Measurements from ENCODE around the gene BCAS3. TPM values are rescaled to one million over a fixed set of nuclear protein-coding genes. Genes with fewer than 3 reads are reported as not detected.

Gene BCAS3
- total RNA-seq, 1 experiment from 2014 or later: 26.3 TPM

DNA sequence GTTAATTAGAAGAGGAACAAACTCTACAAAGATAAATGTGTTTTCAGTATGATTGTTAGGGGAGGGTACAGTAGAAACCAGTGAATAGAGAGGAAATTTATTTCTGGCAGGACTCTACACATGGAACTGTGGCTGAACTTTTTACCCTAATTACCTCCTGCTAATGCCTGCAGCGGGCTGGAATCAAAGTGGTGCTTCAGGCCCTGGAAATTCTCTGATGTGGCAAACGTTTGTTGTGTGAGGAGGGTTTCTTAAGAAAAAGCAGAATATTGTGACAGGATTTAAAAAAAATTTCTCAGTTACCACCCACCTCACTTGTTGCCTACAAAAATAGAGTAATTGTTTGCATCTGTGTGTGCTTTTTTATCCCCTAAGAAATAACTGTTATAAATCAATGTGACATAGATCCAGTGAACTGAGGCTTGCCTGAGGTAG, 154.5 kb downstream of the BCAS3 start:
- no peak overlapping the region for H3K27ac ChIP-seq (ENCODE audit: low read depth, low read length)
- no peak overlapping the region for H3K4me2 ChIP-seq (ENCODE audit: low read length)
- H3K27me3 ChIP-seq (ENCODE audit: insufficient read depth, low read length): no peaks in the 10 kb centered on the region
- ChIA-PET POLR2A (no interaction called here), RAD21 (ENCODE audit: low non-redundant PET in 1 of 2, low total read pairs in 2 of 2, uncharacterized antibody in 2 of 2, unreplicated experiment in 2 of 2) (no interaction called here), CTCF (no interaction called here)
- H3K9me2 ChIP-seq (ENCODE audit: insufficient read depth): no peaks in the 10 kb centered on the region
- no peaks in the 10 kb centered on the region for H3K9me3 ChIP-seq (ENCODE audit: control insufficient read depth in 1 of 2, insufficient read depth in 1 of 2, low read depth in 1 of 2, low read length in 2 of 2)
- H3K4me1 ChIP-seq (ENCODE audit: control insufficient read depth in 1 of 2, insufficient read depth in 2 of 2, low read length in 2 of 2): no peaks in the 10 kb centered on the region
- no TSS peak for BruUV-seq (replicated peaks)
- no peaks in the 10 kb centered on the region for H4K20me1 ChIP-seq (ENCODE audit: insufficient read depth)
- TF ChIP-seq CBX3 (IDR thresholded peaks at IDR 0.05; ENCODE audit: low read depth) (no peak), TCF7L2 (IDR thresholded peaks at IDR 0.05; ENCODE audit: borderline replicate concordance, extremely low read depth, insufficient read depth, insufficient read length) (no peak), ZNF274 (IDR thresholded peaks at IDR 0.05; ENCODE audit: low read depth, low read length) (no peak)
- TF ChIP-seq, protein P1, sequence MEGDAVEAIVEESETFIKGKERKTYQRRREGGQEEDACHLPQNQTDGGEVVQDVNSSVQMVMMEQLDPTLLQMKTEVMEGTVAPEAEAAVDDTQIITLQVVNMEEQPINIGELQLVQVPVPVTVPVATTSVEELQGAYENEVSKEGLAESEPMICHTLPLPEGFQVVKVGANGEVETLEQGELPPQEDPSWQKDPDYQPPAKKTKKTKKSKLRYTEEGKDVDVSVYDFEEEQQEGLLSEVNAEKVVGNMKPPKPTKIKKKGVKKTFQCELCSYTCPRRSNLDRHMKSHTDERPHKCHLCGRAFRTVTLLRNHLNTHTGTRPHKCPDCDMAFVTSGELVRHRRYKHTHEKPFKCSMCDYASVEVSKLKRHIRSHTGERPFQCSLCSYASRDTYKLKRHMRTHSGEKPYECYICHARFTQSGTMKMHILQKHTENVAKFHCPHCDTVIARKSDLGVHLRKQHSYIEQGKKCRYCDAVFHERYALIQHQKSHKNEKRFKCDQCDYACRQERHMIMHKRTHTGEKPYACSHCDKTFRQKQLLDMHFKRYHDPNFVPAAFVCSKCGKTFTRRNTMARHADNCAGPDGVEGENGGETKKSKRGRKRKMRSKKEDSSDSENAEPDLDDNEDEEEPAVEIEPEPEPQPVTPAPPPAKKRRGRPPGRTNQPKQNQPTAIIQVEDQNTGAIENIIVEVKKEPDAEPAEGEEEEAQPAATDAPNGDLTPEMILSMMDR (IDR thresholded peaks at IDR 0.05 in 2 of 3, conservative IDR thresholded peaks at IDR 0.05 in 1 of 3; ENCODE audit: borderline replicate concordance in 1 of 3, insufficient read depth in 1 of 3, low read depth in 2 of 3, low read length in 2 of 3): no peak
- TF ChIP-seq, protein P2, sequence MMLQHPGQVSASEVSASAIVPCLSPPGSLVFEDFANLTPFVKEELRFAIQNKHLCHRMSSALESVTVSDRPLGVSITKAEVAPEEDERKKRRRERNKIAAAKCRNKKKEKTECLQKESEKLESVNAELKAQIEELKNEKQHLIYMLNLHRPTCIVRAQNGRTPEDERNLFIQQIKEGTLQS (IDR thresholded peaks at IDR 0.05): no peak
- H3K36me3 ChIP-seq (ENCODE audit: control insufficient read depth in 1 of 2, insufficient read depth in 2 of 2, low read length in 2 of 2): no peaks in the 10 kb centered on the region
- no peak overlapping the region for H3K9ac ChIP-seq (ENCODE audit: low read length)
- H2AFZ ChIP-seq (ENCODE audit: low read depth, low read length, poor library complexity, severe bottlenecking): no peak overlapping the region
- ATAC-seq (no peak), DNase-seq (ENCODE audit: low read depth, low spot score) (no peak)
- no peaks in the 10 kb centered on the region for H3K79me2 ChIP-seq (ENCODE audit: insufficient read depth, low read length)
- intact Hi-C loops (cut with micrococcal nuclease): no loop called here
- no peak overlapping the region for H3K4me3 ChIP-seq (replicated peaks in 1 of 2; ENCODE audit: low read depth in 1 of 2, low read length in 2 of 2)

DNA sequence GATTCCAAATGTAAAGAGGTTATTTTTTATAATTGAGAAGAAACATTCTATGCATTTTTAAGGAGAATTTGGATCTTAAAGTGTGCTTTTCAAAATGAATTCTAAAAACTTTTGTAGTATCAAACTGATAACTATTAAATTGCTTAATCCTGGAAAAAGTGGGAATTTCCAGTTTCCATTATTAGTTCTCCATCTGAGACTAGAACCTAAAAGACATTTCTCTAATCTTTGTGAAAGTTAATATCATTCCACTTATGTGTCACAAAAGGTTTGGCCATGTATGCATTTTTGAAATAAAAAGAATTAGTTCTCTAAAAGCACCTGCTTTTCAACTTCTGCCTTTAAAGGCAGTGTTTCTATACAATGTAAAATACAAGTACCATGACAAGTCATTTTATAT, 155.0 kb downstream of the BCAS3 start:
- Histone ChIP-seq H4K20me1 (ENCODE audit: insufficient read depth) (no peaks in the 10 kb centered on the region), H3K79me2 (ENCODE audit: insufficient read depth, low read length) (no peaks in the 10 kb centered on the region), H3K4me2 (ENCODE audit: low read length) (no peak overlapping the region), H2AFZ (ENCODE audit: low read depth, low read length, poor library complexity, severe bottlenecking) (no peak overlapping the region), H3K4me3 (replicated peaks in 1 of 2; ENCODE audit: low read depth in 1 of 2, low read length in 2 of 2) (no peak overlapping the region), H3K27me3 (ENCODE audit: insufficient read depth, low read length) (no peaks in the 10 kb centered on the region), H3K4me1 (ENCODE audit: control insufficient read depth in 1 of 2, insufficient read depth in 2 of 2, low read length in 2 of 2) (no peaks in the 10 kb centered on the region), H3K36me3 (ENCODE audit: control insufficient read depth in 1 of 2, insufficient read depth in 2 of 2, low read length in 2 of 2) (no peaks in the 10 kb centered on the region), H3K27ac (ENCODE audit: low read depth, low read length) (no peak overlapping the region), H3K9me2 (ENCODE audit: insufficient read depth) (no peaks in the 10 kb centered on the region), H3K9me3 (ENCODE audit: control insufficient read depth in 1 of 2, insufficient read depth in 1 of 2, low read depth in 1 of 2, low read length in 2 of 2) (no peaks in the 10 kb centered on the region), H3K9ac (ENCODE audit: low read length) (no peak overlapping the region)
- DNase-seq (ENCODE audit: low read depth, low spot score): no peak
- CTCF ChIA-PET: no interaction called here
- RAD21 ChIA-PET (ENCODE audit: low non-redundant PET in 1 of 2, low total read pairs in 2 of 2, uncharacterized antibody in 2 of 2, unreplicated experiment in 2 of 2): no interaction called here
- TF ChIP-seq, protein P3, sequence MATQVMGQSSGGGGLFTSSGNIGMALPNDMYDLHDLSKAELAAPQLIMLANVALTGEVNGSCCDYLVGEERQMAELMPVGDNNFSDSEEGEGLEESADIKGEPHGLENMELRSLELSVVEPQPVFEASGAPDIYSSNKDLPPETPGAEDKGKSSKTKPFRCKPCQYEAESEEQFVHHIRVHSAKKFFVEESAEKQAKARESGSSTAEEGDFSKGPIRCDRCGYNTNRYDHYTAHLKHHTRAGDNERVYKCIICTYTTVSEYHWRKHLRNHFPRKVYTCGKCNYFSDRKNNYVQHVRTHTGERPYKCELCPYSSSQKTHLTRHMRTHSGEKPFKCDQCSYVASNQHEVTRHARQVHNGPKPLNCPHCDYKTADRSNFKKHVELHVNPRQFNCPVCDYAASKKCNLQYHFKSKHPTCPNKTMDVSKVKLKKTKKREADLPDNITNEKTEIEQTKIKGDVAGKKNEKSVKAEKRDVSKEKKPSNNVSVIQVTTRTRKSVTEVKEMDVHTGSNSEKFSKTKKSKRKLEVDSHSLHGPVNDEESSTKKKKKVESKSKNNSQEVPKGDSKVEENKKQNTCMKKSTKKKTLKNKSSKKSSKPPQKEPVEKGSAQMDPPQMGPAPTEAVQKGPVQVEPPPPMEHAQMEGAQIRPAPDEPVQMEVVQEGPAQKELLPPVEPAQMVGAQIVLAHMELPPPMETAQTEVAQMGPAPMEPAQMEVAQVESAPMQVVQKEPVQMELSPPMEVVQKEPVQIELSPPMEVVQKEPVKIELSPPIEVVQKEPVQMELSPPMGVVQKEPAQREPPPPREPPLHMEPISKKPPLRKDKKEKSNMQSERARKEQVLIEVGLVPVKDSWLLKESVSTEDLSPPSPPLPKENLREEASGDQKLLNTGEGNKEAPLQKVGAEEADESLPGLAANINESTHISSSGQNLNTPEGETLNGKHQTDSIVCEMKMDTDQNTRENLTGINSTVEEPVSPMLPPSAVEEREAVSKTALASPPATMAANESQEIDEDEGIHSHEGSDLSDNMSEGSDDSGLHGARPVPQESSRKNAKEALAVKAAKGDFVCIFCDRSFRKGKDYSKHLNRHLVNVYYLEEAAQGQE (IDR thresholded peaks at IDR 0.05; ENCODE audit: low read depth): no peak
- TF ChIP-seq POLR2AphosphoS5 (IDR thresholded peaks at IDR 0.05; ENCODE audit: low read depth, low read length) (no peak), EZH2 (IDR thresholded peaks at IDR 0.05) (no peak), YY1 (IDR thresholded peaks at IDR 0.05; ENCODE audit: extremely low read depth, insufficient replicate concordance, low read depth, low read length) (no peak), CEBPB (IDR thresholded peaks at IDR 0.05; ENCODE audit: low read depth) (no peak)
- ATAC-seq: no peak
- BruUV-seq (replicated peaks): no TSS peak
- POLR2A ChIA-PET: no interaction called here
- intact Hi-C loops (cut with micrococcal nuclease): no loop called here

Measured in HCT116 (cell line).